ENCODE measurements around the gene CEP20.

Gene CEP20

DNA sequence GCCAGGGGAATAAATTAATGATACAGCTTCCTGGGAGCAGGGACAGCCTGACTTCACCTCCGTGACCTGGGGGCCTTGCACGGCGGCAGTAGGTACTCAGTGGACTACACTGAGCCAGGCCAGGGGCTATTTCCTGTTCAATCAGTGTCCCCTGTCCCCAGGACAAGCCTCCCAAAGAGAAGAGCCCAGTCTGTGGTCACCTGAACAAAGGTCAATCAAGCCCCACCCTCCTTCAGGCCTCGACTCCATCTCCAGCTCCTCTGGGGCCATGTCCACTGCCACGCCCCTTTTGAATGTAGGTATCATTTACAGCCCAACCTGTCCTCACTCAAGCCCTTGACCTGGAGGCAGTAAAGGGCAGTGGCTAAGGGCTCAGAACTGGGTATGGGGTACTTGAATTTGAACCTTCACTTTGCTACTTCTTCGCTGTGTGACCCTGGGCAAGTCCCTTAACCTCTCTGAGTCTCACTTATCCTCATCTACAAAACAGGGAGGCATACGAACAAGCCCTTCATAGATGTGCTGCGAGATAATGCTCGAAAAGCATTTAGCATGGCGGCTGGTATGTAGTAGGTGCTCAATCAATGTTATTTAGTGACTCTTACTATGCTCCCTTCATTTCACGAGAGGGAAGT, 60.6 kb downstream of the CEP20 start:
- FAIRE-seq = no peak

- FAIRE-seq = no peak
These were observed 61.1 kb downstream of the CEP20 start for GRCh38 chr16:15827299-15827698.

DNA sequence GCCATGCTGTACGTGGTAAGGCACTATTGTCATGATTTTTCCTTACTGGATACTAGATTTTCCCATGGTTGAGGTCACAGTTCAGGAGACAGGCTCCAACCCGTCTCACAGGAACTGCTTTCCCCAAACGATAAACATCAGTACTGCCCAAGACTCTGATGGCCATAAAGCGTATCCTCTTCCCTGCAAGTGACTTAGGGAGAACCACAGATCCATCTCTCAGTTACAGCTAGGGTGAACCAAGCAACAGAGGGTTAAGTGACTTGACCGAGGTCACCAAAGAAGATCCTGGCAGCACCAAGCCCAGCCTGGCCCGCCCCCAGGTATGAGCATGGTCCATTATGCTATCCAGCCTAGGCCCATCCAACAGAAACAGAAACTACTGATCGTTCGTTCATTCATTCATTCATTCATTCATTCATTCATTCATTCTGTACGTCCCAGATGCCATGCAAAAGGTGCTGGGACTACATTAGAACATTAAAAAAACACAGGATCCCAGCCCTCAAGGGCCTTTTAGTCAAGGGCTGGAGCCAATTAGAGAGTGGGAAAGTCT, 62.6 kb downstream of the CEP20 start:
- FAIRE-seq = no peak

- FAIRE-seq = no peak
These were observed 65.4 kb downstream of the CEP20 start for GRCh38 chr16:15822957-15823356.

- no peak for FAIRE-seq
These were observed 67.6 kb downstream of the CEP20 start for GRCh38 chr16:15820837-15821236.

- no peak for FAIRE-seq
These were observed 69.4 kb downstream of the CEP20 start for GRCh38 chr16:15819046-15819445.

DNA sequence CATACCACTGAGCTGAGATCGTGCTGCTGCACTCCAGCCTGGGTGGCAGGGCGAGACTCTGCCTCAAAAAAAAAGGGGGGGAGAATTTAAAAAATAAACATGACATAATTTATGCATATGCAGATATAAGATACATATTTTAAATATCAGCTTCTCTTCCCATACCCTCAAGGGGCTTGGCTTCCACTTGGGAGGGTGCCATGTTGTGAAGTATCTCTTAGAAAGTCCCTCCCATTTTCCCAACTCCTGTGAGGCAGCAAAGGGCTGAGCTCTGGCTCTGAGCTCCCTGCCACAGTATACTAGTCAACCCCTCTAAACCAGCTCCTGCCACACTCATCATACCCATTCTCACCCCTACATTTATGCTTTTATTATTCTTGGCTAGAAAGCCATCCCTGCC, 71.0 kb downstream of the CEP20 start:
- no peak for FAIRE-seq

DNA sequence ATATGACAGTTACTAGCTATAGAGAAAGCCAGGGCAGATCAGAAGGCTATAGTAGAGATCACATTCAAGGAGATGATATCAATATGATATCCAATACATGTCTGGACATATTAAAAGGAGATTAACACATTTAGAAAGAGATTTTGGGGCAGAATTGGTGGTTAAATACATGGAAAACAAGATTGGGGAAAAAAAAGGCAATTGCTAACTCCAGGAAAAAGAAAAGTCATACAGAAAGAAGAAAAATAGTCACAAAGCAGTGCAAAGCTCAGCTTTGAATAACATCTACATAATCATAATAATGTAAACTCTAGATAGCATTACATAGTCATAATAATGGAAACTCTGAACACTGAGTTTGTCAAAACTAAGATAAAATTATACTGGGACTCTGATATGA, 72.2 kb downstream of the CEP20 start:
- no peak for FAIRE-seq
